Panc1 (cell line): ENCODE results near the gene GABRG3.

Experiments
- POLR2AphosphoS5 ChIP-seq: IDR thresholded peaks from 2 replicates; pipeline ENCODE4 v1.6.1; 2012; ENCODE audit warnings: mild to moderate bottlenecking, low read depth, low read length, moderate library complexity
- TF ChIP-seq, protein P1 (sequence below): fragments of 450-650 bp; IDR thresholded peaks from 2 replicates; pipeline ENCODE4 v1.5.1; 2017; ENCODE audit warnings: mild to moderate bottlenecking

GRCh38 chr15:27119695-27120266, 148.8 kb downstream of the GABRG3 start:
- no peak for TF ChIP-seq POLR2AphosphoS5
- TF ChIP-seq, protein P1, sequence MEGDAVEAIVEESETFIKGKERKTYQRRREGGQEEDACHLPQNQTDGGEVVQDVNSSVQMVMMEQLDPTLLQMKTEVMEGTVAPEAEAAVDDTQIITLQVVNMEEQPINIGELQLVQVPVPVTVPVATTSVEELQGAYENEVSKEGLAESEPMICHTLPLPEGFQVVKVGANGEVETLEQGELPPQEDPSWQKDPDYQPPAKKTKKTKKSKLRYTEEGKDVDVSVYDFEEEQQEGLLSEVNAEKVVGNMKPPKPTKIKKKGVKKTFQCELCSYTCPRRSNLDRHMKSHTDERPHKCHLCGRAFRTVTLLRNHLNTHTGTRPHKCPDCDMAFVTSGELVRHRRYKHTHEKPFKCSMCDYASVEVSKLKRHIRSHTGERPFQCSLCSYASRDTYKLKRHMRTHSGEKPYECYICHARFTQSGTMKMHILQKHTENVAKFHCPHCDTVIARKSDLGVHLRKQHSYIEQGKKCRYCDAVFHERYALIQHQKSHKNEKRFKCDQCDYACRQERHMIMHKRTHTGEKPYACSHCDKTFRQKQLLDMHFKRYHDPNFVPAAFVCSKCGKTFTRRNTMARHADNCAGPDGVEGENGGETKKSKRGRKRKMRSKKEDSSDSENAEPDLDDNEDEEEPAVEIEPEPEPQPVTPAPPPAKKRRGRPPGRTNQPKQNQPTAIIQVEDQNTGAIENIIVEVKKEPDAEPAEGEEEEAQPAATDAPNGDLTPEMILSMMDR, result no peak
